Skin epidermis (tissue), 12 donors: Measurements from ENCODE around the gene YEATS4.

Experiments used
- H3K27ac ChIP-seq, 21 experiments: fragments of 200-600 bp; sonication (generic) in 11 of 21; one replicate each; pipeline ENCODE4 v1.5.0; 2020; ENCODE audit warnings: mild to moderate bottlenecking in 3 of 21, inconsistent platforms in 2 of 21, moderate library complexity in 2 of 21
- H3K4me3 ChIP-seq, 7 experiments: fragments of 200-600 bp; sonication (generic) in 2 of 7; one replicate each; pipeline ENCODE4 v1.5.0; 2020; ENCODE audit warnings: inconsistent platforms in 2 of 7, mild to moderate bottlenecking in 2 of 7, moderate library complexity in 1 of 7

The YEATS4 gene

GRCh38 chr12:69338936-69339335 is 20.6 kb upstream of the YEATS4 start:
- H3K27ac ChIP-seq: peak overlapping the region in 3 of 21 experiments; percentile 0 to 72 (median 23)
- H3K4me3 ChIP-seq: no peak overlapping the region

- Histone ChIP-seq H3K4me3 (no peak overlapping the region), H3K27ac (peak overlapping the region in 1 of 21 experiments; percentile 72)
Measured at GRCh38 chr12:69339999-69340398, 19.5 kb upstream of the YEATS4 start.

GRCh38 chr12:69341328-69341727 is 18.2 kb upstream of the YEATS4 start:
- H3K4me3 ChIP-seq: no peak overlapping the region
- peak overlapping the region in 1 of 21 experiments; percentile 72 for H3K27ac ChIP-seq

- H3K4me3 ChIP-seq: no peak overlapping the region
- no peak overlapping the region for H3K27ac ChIP-seq
Measured at GRCh38 chr12:69342421-69342820, 17.1 kb upstream of the YEATS4 start.

GRCh38 chr12:69343357-69343756 is 16.2 kb upstream of the YEATS4 start:
- no peak overlapping the region for H3K4me3 ChIP-seq
- H3K27ac ChIP-seq: peak overlapping the region in 1 of 21 experiments; percentile 12

- Histone ChIP-seq H3K4me3 (no peak overlapping the region), H3K27ac (peak overlapping the region in 1 of 21 experiments; percentile 12)
Measured at GRCh38 chr12:69343885-69344612, 15.5 kb upstream of the YEATS4 start.

GRCh38 chr12:69345077-69345476 is 14.5 kb upstream of the YEATS4 start:
- Histone ChIP-seq H3K4me3 (no peak overlapping the region), H3K27ac (no peak overlapping the region)

GRCh38 chr12:69345742-69346141 is 13.8 kb upstream of the YEATS4 start:
- Histone ChIP-seq H3K4me3 (no peak overlapping the region), H3K27ac (no peak overlapping the region)

- peak within 1 kb of the TSS in 5 of 7 experiments; percentile 0 to 19 (median 9) for H3K4me3 ChIP-seq
- peak within 1 kb of the TSS in 4 of 21 experiments; percentile 34 to 44 (median 40) for H3K27ac ChIP-seq
Measured at GRCh38 chr12:69348162-69348938, 11.2 kb upstream of the YEATS4 start, which contains the start of gene LYZ. TSS of gene LYZ (plus strand) at chr12:69348381. CDS start at chr12:69348409, 28 bp downstream.

GRCh38 chr12:69350002-69350626 is 9.4 kb upstream of the YEATS4 start:
- H3K27ac ChIP-seq: peak overlapping the region in 2 of 21 experiments; percentile 4 to 37
- peak overlapping the region in 2 of 7 experiments; percentile 9 to 19 for H3K4me3 ChIP-seq

GRCh38 chr12:69350777-69351176 is 8.8 kb upstream of the YEATS4 start:
- Histone ChIP-seq H3K27ac (no peak overlapping the region), H3K4me3 (peak overlapping the region in 1 of 7 experiments; percentile 19)

- H3K4me3 ChIP-seq: no peak overlapping the region
- H3K27ac ChIP-seq: no peak overlapping the region
Measured at GRCh38 chr12:69351462-69352236, 7.9 kb upstream of the YEATS4 start.

GRCh38 chr12:69352904-69353303 is 6.6 kb upstream of the YEATS4 start:
- no peak overlapping the region for H3K4me3 ChIP-seq
- no peak overlapping the region for H3K27ac ChIP-seq

GRCh38 chr12:69354172-69354555 is 5.4 kb upstream of the YEATS4 start:
- no peak overlapping the region for H3K4me3 ChIP-seq

GRCh38 chr12:69354556-69355187 is 4.9 kb upstream of the YEATS4 start:
- Histone ChIP-seq H3K4me3 (no peak overlapping the region), H3K27ac (no peak overlapping the region)

More at GRCh38 chr12:69354172-69354555, 5.4 kb upstream of the YEATS4 start:
- H3K27ac ChIP-seq: no peak overlapping the region

GRCh38 chr12:69355363-69356028 is 4.0 kb upstream of the YEATS4 start:
- Histone ChIP-seq H3K4me3 (no peak overlapping the region), H3K27ac (no peak overlapping the region)

GRCh38 chr12:69360348-69360672 is 767 bp downstream of the YEATS4 start:
- H3K4me3 ChIP-seq: peak overlapping the region; percentile 45 to 96 (median 83)
- H3K27ac ChIP-seq: peak overlapping the region in 17 of 21 experiments; percentile 75 to 99 (median 92)

- Histone ChIP-seq H3K4me3 (no peak overlapping the region), H3K27ac (no peak overlapping the region)
Measured at GRCh38 chr12:69366796-69367195, 7.3 kb downstream of the YEATS4 start.

- no peak overlapping the region for H3K27ac ChIP-seq
- no peak overlapping the region for H3K4me3 ChIP-seq
Measured at GRCh38 chr12:69368171-69368570, 8.6 kb downstream of the YEATS4 start.
